HG03442 (cell line): ENCODE results near the gene TRAFD1.

Experiments used
- ATAC-seq: cut with Tn5 transposase; IDR thresholded peaks from one replicate; pipeline ENCODE4 v1.9.1; 2021; ENCODE audit warnings: mild to moderate bottlenecking, moderate library complexity; ENCODE audit not compliant: unreplicated experiment

TRAFD1 gene

DNA sequence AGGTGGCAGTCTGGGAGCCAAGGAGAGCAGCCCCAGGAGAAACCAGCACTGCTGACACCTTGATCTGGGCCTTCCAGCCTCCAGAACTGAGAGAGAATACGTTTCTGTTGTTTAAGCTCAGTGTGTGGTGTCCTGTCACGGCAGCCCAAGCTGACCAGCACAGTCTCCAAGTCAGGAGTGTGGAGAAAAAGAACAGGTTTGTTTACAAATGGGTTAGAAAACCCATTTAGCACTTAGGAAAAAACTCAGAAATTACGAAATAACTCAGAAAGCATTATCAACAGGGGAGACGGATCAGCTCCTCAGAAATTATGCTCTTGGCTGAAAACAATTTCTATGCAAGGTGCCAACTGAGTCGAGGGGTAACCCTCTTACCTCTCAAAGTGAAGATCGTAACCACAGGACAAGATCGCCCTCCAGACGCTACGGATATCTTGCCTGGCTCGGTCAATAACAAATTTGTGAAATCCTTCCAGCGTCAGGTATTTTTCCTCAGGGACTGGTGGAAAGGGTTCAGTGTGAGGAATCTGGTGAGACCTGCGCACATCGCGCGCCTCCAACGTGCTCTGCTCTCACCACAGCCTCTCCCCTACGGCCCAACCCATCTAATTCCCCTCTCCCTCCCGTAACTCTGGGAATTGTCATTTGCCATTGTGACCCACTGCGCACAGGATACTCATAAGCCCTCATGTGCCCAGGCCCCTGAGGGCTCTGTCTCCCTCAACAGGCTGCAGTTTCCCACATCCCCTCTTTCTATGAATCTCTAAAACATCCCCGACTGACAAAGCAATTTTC, 50.2 kb downstream of the TRAFD1 start:
- no peak for ATAC-seq

DNA sequence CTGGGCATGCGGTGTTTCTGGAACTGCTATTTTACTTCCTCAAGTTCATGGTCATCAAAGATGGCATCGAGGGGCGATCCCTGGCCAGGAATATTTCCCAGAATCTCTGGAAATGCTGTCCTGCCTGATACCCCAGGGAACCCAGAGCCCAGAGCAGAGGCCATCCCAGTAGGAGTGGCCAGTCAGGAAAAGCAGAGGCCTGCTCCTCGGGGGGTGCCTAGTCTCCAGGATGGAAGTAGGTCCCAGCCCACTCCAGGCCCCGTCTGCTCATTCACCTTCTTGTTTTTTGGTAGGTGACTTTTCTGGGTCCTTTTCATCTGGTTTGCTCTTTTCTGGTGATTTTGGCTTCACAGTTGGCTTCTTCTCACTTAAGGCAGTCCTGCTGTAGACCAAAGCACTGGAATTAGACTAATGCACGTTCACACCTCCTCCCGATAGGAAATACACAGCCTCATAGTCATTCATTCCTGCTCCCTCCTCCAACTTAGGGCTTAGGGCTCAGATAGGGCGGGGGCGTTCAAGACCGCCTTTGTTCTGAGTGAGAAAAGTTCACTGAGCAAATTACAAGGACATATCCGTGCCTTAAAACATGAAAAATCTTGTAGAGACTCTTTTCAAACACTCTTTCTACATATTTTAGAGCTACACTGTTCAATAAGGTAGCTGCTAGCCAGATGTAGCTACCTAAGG, 51.1 kb downstream of the TRAFD1 start:
- ATAC-seq: no peak

DNA sequence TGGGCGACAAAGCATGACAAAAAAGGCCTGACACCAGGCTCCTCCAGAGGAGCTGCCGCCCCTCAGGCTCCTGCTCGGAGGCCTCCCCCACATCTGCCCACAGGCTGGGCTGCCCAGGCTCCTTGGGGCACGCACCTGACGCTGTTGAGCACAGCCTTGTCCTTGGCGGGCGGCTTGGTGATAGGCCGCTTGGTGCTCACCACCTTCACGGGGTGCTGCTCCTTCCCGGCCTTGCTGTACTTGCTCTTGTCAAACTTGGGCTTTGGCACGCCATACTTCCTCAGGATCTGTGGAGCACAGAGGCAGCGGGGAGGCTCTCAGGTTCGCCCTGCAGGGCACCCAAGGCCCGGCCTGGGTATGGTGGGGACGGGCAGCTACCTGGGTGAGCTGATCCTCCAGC, 53.4 kb downstream of the TRAFD1 start:
- ATAC-seq: no peak

DNA sequence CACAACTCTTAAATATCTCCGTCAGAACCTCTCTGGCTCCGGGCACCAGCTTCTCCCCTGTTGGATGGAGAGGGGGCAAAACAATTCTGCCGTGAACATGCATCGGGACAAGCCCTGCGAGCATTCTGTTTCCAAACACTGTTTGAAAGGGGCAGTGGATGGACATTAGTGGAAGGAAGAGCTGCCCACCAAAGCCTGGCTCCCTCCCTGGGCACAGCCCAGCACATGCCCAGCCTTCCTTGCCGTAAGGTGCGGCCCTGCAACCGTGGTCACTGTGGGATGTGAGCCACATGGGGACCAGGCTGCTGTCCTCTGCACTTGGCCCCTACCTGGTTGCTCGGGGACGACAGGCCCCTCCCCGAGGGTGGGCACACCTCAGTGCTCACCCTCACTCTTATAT, 54.0 kb downstream of the TRAFD1 start:
- no peak for ATAC-seq

DNA sequence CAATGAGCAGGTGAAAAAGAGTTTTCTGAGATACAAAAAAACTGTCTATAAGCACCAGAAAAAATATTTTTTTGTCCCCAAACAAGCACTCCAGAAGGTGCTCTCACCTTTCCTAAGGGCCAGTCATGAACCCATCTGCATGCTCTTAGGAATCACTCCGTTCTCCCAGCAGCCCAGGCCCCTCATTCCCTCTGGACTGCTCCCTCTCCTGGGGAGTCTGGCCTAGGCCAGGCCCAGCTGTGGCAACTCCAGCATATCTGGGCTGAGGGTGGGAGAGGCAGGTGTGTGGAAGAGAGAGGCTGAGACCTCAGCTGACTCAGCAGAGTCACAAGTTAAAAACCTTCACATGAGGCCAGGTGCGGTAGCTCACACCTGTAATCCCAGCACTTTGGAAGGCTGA, 54.6 kb downstream of the TRAFD1 start:
- ATAC-seq: no peak

DNA sequence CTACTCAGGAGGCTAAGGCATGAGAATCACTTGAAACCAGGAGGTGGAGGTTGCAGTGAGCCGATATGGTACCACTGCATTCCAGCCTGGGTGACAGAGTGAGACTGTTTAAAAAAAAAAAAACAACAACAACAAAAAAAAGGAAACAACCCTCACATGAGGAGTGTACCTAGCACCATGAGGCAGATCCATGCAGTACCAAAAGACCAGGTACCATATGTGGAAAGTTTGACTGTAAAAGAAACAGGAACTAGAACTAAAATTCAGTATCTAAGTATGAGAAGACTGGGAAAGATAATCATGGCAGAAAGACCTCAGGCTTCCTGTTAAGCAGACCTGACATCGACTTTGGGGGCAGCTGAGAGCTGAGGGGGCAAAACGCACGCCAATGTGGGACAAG, 55.1 kb downstream of the TRAFD1 start:
- ATAC-seq: no peak

DNA sequence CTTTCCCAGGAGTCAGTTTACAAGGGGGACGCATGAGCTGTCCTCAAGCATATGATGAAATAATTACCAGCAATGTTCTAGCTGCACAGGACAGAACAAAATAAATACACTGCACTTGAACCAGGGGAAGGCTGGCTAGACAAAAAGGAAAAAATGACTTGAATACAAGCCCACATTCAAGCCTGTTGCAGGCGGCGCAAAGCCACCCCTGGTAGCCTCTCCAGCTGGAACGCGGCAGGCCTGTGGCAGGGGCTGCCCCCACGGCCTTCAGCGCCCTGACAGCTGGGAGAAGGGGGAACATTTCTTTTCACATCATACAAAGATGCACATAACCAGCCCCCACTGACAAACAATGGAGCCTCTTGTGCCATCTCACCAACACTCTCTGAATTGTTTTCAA, 57.1 kb downstream of the TRAFD1 start:
- ATAC-seq: no peak

DNA sequence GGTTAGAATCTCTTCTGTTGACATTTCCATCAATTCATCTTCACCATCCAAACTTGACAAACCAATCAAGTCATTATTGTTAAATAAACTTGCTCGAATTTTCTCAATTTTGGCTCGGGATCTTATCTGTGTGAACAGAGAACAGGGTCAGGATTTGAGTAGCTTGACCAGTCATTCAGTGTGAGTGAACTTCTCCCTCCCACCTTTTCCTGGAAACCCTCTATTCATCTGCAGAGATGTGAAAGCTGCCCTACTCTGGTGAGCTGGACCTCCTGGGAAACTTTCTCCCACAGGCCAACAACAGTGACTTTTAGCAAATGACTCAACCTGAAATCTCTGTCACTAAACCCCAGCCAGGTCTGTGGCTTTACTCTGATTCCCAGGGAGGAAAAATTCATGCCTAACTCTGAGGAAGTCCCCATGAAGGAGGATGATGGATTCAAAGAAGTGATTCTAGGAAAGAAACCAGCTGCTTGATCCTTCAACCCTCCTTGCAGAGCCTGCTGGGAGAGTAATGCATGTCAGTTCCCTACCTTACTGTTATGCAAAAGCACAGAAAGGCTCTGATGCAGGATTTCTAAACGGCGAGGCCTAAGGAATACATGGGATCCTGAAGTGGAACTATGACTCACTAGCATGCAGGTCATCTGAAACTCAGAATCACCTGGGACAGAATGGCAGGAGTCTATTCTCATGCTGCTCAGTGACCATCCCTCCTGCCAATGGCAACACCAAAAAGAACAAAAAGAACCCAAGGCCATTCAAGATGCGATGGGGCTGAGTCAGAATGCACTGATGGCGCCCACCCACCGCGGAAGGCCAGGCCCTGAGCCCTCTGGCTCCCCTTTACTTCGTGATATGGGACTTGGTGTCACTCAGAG, 58.0 kb downstream of the TRAFD1 start:
- ATAC-seq: peak; percentile 50

DNA sequence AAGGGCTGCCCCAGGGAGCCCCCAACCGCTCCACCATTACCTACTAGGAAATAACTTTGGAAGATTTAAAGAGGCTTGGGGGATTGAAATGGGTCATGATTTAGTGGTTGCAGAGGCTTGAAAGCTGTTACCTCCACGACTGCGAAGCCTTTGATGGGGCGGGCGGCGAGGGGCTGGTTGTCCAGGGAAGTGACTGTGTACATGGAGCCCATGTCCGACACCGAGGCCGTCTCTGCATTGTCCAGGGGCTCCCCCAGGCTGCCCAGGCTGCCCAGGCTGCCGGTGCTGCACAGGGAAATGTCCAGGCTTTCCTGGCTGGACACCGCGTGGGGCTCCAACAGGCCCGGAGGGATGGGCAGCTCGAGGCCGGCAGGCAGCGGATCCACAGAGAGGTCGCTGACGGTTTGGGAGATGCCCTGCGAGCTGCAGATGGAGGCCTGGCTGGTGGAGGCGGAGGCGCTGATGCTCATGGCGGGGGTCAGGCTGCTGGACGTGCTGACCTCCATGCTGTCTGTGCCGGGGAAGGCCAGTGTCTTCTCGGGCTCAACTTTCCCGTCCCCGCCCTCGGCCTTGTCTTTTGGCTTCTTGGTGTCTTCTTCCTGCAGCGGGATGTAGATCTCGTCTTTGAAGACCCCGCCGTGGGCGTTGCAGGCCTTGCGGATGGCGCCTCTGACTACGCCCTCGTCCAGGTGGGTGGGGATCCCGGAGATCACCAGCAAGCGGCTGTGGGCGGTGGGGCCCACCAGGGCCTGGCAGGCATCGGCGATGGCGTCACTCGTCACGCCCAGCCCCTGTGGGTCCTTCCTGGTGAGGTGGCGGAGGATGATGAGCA, 58.9 kb downstream of the TRAFD1 start:
- no peak for ATAC-seq

DNA sequence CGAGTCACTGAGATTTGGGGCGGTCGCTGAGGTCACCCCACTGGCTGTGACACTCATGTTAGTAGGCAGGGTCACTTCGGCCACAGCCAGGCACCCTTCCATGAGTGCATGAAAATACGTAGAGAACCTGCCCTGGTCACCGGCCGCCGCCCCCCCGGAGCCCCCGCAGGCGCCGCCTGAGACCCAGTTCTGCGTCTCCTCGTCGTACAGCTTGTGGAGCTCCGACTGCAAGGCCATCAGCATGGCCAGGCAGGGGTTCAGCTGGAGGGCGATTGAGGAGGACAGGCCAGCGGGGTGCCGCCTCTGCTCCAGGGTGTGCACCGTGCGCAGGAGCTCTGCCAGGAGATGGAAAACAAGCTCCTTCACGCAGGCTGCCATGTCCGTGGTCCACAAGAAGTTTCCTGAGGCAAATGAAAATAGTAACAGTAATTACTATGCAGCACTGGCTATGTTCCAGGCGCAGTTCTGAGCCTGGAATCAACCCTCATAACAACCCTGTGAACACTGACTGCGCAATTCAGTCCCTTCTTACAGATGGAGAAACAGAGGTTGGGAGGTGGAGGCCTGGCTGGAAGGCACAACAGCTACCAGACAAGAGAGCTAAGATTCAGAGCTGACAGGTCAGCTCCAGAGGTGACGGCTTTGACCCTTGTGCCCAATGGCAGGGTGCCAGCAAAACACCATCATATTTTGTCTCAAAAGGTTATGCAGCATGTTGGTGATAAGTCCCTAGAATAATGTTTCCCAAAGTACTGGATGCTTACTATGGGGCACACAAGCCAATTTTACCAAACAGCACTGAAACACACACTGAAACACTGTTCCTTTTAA, 59.9 kb downstream of the TRAFD1 start:
- no peak for ATAC-seq

DNA sequence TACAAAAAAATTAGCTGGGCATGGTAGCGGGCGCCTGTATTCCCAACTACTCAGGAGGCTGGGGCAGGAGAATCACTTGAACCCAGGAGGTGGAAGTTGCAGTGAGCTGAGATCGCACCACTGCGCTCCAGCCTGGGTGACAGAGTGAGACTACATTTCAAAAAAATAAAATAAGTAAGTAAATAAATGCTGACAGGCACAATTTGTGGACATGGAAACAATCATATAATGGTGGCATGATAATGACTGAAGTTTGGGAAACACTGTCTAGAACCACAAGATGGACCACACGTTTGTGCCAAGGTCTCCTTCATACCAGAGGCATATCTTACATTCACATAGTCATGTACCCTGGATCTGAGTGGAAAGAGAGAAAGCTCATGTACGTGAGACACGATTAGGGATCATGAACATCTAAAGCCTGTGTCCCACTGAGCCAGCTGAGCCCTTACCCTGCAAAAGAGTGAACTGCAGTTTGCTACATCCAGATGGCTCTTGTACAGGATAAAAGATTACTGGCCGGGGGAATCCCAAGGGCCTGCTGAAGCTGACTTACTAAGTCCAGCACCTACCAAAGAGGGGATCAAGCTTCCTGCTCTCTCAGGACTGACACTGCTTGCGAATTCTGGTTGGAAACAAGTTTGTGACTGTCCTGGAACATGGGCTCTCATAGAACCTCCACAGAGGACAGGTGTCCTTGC, 62.9 kb downstream of the TRAFD1 start:
- no peak for ATAC-seq

DNA sequence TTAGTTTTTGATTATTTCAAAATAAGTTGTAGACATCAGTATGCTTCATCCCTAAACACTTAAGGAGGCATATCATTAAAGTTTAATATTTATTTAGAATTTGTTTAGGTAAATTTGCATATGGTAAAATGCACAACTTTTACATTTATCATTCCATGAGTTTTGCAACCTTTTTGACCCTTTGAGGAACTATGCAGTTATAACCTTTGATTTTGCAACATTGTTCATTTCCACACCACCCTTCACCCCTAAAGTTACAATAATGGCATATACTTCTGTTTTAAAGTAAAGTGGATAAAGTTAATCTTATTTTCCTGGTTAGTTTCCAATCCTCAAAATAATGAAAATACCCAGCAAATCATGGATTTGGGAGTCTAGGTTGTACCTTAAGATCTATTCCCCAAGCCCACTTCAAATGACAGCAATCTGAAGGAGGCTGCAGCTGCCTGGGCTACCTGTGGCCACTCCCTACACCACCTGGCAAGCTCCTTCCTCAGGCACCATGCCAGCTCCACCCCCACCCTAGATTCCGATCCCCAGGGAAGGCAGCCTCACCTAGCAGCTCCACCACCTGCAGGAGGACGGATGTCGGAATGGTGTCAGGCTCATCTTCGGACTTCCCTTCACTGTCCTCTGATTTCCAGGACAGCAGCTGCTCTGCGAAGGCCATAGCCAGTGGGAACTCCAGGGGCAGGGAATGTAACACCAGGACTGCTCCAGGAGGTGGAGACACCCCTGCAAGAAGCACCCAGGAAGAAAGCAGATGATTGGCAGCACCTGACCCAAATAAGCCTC, 65.1 kb downstream of the TRAFD1 start:
- no peak for ATAC-seq

DNA sequence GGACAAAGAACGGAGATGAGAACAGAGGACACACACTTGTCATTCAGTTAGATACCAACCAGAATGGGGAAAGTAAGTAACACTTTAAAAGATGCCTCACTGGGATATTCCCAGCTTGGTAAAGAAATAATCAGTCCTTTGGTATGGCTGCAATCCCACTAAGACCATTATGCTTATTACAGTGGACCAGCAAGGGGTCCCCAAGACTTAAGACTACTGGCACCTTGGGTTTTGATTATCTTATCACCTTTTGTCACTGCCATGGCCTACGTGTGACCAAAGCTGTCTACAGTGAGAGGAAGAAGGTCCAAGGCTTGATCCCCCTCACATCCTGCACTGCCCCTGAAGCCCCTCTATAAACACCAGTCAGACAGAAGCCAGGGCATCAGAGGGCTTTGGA, 65.8 kb downstream of the TRAFD1 start:
- no peak for ATAC-seq

DNA sequence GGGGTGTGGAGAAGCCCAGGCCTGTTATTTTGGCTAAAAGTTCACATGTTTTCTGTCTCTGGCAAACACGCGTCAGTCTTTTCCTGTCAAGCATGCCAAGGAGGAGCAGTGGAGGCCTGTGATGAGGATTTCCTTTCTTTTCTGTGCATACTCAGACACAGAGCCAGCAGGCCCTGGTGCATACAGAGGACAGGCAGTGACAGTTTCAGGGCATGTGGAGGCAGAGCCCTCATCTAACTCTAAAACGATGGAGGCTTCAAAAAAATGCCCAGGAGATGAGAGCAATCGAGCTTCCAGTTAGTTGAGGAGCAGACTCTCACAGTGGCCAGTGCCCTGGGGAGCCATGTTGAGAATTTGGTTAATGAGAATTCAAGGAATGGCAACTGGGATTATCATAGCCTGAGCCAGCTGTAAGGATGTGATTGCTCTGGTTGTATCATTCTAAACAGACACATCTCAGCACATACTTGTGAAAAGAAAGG, 66.5 kb downstream of the TRAFD1 start:
- ATAC-seq: no peak

DNA sequence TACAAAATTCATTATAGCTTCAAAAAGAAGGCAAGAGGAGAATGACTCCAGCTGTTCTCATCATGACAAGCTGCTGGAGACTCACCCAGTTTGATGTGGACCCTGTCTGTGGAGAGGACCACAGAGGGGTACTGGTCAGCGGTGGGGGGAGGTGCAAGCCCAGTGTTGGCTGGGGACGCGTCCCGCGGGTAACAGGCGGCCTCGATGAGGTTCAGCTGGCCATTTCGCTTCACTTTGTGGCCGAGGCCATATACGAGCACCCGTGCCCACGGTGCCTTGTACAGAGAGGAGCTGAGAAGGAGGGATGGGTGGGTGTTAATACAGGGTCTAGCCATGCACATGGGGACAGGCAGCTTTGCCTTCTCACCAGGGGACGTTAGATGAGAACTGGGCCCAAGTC, 67.1 kb downstream of the TRAFD1 start:
- no peak for ATAC-seq

DNA sequence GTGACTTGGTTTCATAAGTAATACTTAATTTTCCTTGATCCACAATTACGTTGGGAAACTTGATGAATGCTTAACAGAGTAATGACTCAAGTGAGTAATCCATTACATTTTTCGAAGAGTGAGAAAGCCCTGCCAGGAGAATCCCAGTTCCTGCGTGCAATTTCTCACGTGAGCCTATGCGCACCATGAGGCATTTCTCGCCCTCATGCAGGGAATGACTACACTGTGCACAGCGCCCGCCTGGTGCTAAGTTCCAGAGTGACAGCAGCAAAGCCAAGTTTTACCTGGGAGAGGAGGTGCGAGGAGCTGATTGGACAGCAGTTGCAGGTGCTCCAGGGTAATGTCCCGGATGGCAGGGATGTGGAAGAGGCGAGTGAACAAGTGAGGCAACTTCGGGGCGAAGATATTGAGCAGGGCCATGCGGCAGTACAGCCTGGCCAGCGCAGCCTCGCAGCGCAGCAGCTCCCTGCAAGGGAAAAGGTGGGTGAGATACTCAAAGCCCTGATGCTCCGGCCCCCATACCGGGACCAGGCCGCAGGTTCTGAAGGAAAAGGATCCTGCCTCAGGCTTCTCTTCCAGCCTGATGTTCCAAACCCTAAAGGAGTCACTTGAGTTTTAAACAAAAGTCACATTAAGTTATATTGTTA, 69.4 kb downstream of the TRAFD1 start:
- no peak for ATAC-seq

DNA sequence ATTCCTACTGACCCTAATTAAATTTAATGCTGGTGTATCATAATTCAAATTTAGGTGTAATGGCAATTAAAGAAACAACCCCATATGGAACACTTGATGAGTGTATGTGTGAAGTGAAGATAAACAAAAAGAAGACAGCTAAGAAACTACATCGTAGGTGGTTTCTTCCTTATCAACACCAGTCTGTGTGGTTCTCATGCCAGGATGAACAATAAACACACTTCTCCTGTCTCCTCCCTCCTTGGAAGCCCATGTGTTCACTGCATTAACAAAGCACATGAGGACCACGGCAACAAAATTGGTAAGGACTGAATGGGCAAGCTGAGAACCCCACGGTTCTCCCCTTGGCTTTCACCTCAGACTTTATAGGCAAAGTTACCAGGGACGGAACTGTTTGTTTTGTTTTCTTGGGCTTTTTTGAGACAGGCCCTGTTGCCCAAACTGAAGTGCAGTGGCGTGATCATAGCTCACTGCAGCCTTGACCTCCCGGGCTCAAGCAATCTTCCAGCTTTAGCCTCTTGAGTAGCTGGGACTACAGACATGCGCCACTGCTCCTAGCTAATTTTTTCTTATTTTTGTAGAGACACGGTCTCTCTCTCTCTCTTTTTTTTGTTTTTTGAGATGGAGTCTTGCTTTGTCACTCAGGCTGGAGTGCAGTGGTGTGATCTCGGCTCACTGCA, 71.0 kb downstream of the TRAFD1 start:
- ATAC-seq: no peak
